SK-N-SH (cell line): Measurements from ENCODE around the gene OR8B12. TPM values are rescaled to one million over a fixed set of nuclear protein-coding genes. Genes with fewer than 3 reads are reported as not detected.

Experiments used
- CTCF ChIA-PET: fragments of 300-600, 350-600 bp; formaldehyde crosslinking; extraction: SDS; loops from one replicate; lab custom pipeline; 2021; lab: Yijun Ruan, JAX
- POLR2A ChIA-PET: fragments of 350-600 bp; sonication (Branson Sonifier 250); formaldehyde crosslinking; extraction: SDS; loops from one replicate; lab custom pipeline; 2020; ENCODE audit warnings: antibody characterized with exemption, inconsistent platforms; lab: Yijun Ruan, JAX
- DNase-seq: peaks from one replicate; pipeline ENCODE4 v3.0.0; 2012
- H2AFZ ChIP-seq: fragments of 200-600 bp; sonication (generic); 2 replicates; pipeline ENCODE4 v1.8.1; 2016; ENCODE audit warnings: antibody characterized with exemption, mild to moderate bottlenecking, low read depth
- H3F3A ChIP-seq: fragments of 200-600 bp; sonication (generic); replicated peaks from 2 replicates; pipeline ENCODE3; 2016; ENCODE audit warnings: antibody characterized with exemption, mild to moderate bottlenecking; ENCODE audit not compliant: insufficient read depth
- H3K27ac ChIP-seq, 2 experiments: fragments of 200-500 bp in 1 of 2; fragments of 200-600 bp in 1 of 2; sonication (Bioruptor generic) in 1 of 2; sonication (generic), shearing (Covaris generic) in 1 of 2; 2 replicates each; pipeline versions ENCODE4 v1.5.1 to v1.6.1; 2014 to 2016; ENCODE audit warnings: low read depth in 2 of 2, inconsistent platforms in 1 of 2, low read length in 1 of 2, mild to moderate bottlenecking in 1 of 2, mixed read lengths in 1 of 2
- H3K27me3 ChIP-seq: fragments of 200-600 bp; sonication (generic), shearing (Covaris generic); 2 replicates; pipeline ENCODE4 v1.6.1; 2016; ENCODE audit warnings: mixed run types; ENCODE audit not compliant: insufficient read depth
- H3K36me3 ChIP-seq, 2 experiments: fragments of 200-500 bp in 1 of 2; fragments of 200-600 bp in 1 of 2; sonication (Bioruptor generic) in 1 of 2; sonication (generic) in 1 of 2; replicated peaks in 1 of 2; 2 replicates each; pipeline versions ENCODE3 to v1.5.1; 2014 to 2016; ENCODE audit warnings: low read length in 1 of 2, mild to moderate bottlenecking in 1 of 2; ENCODE audit not compliant: insufficient read depth in 2 of 2, control insufficient read depth in 1 of 2
- H3K4me1 ChIP-seq, 2 experiments: fragments of 200-500 bp in 1 of 2; fragments of 200-600 bp in 1 of 2; sonication (Bioruptor generic) in 1 of 2; sonication (generic), shearing (Covaris generic) in 1 of 2; 2 replicates each; pipeline versions ENCODE4 v1.5.1 to v1.6.1; 2014 to 2016; ENCODE audit warnings: low read depth in 1 of 2, low read length in 1 of 2, mixed run types in 1 of 2; ENCODE audit not compliant: insufficient read depth in 2 of 2, control insufficient read depth in 1 of 2
- H3K4me2 ChIP-seq: fragments of 200-600 bp; sonication (generic), shearing (Covaris generic); 2 replicates; pipeline ENCODE4 v1.6.1; 2017; ENCODE audit warnings: mixed run types
- H3K4me3 ChIP-seq, 2 experiments: fragments of 200-500 bp in 1 of 2; fragments of 200-600 bp in 1 of 2; sonication (Bioruptor generic) in 1 of 2; sonication (generic), shearing (Covaris generic) in 1 of 2; 2 replicates each; pipeline versions ENCODE4 v1.5.1 to v1.8.1; 2014 to 2016; ENCODE audit warnings: low read depth in 2 of 2, inconsistent platforms in 1 of 2, low read length in 1 of 2, mild to moderate bottlenecking in 1 of 2, mixed read lengths in 1 of 2, moderate library complexity in 1 of 2
- H3K79me2 ChIP-seq: fragments of 200-600 bp; sonication (generic); 2 replicates; pipeline ENCODE4 v1.8.1; 2017; ENCODE audit warnings: mild to moderate bottlenecking; ENCODE audit not compliant: insufficient read depth
- H3K9ac ChIP-seq: fragments of 200-600 bp; sonication (generic); 2 replicates; pipeline ENCODE4 v1.6.1; 2017; ENCODE audit warnings: mixed run types
- H3K9me2 ChIP-seq: fragments of 200-600 bp; sonication (generic); 2 replicates; pipeline ENCODE4 v1.6.1; 2017; ENCODE audit warnings: mixed run types
- H3K9me3 ChIP-seq: fragments of 200-600 bp; sonication (generic); 2 replicates; pipeline ENCODE4 v1.6.1; 2017; ENCODE audit warnings: mixed run types, mild to moderate bottlenecking, moderate library complexity
- H4K20me1 ChIP-seq: fragments of 200-600 bp; sonication (generic); 2 replicates; pipeline ENCODE4 v1.6.1; 2017; ENCODE audit warnings: mild to moderate bottlenecking, mixed run types; ENCODE audit not compliant: insufficient read depth
- ELF1 ChIP-seq: IDR thresholded peaks from 2 replicates; pipeline ENCODE4 v1.4.0; 2012
- EP300 ChIP-seq, 2 experiments: IDR thresholded peaks; 2 replicates each; pipeline versions ENCODE4 v1.4.0 to v1.6.1; 2012; ENCODE audit warnings: borderline replicate concordance in 1 of 2, low read depth in 1 of 2, low read length in 1 of 2
- FOSL2 ChIP-seq: IDR thresholded peaks from 2 replicates; pipeline ENCODE4 v1.4.0; 2012; ENCODE audit warnings: low read depth, mild to moderate bottlenecking, moderate library complexity, borderline replicate concordance
- FOXJ3 ChIP-seq: sonication (generic); formaldehyde crosslinking; IDR thresholded peaks from 2 replicates; pipeline ENCODE4 v1.5.1; 2020; ENCODE audit warnings: mild to moderate bottlenecking, missing genetic modification reagents
- GATA2 ChIP-seq: sonication (generic); formaldehyde crosslinking; IDR thresholded peaks from 2 replicates; pipeline ENCODE4 v1.5.0; 2020; ENCODE audit warnings: mild to moderate bottlenecking, missing genetic modification reagents
- JUND ChIP-seq: IDR thresholded peaks from 2 replicates; pipeline ENCODE4 v1.4.0; 2012
- MEF2A ChIP-seq: IDR thresholded peaks from 2 replicates; pipeline ENCODE4 v1.4.0; 2012; ENCODE audit warnings: low read depth, borderline replicate concordance
- POLR2AphosphoS5 ChIP-seq: IDR thresholded peaks from 2 replicates; pipeline ENCODE4 v1.6.1; 2012; ENCODE audit warnings: low read depth, low read length
- RAD21 ChIP-seq: IDR thresholded peaks from 2 replicates; pipeline ENCODE4 v1.6.1; 2012; ENCODE audit warnings: mild to moderate bottlenecking, low read length
- RFX5 ChIP-seq: IDR thresholded peaks from 2 replicates; pipeline ENCODE4 v1.6.1; 2012; ENCODE audit warnings: mild to moderate bottlenecking, improper control_type of control experiment, low read length
- RXRA ChIP-seq: IDR thresholded peaks from 2 replicates; pipeline ENCODE4 v1.4.0; 2012; ENCODE audit warnings: low read depth, mild to moderate bottlenecking, borderline replicate concordance
- SIN3A ChIP-seq: IDR thresholded peaks from 2 replicates; pipeline ENCODE4 v1.6.1; 2012; ENCODE audit warnings: low read depth, mild to moderate bottlenecking, low read length, moderate library complexity, borderline replicate concordance
- TAF1 ChIP-seq: IDR thresholded peaks from 2 replicates; pipeline ENCODE4 v1.6.1; 2012; ENCODE audit warnings: low read depth, mild to moderate bottlenecking, low read length, moderate library complexity, borderline replicate concordance
- WGBS: methylation state at CpG from one replicate; pipeline ENCODE4 v1.1.6; 2017; ENCODE audit warnings: low lambda C conversion rate; 5-methylcytosine and 5-hydroxymethylcytosine counted together
- polyA plus RNA-seq, 3 experiments: library from polyadenylated mRNA; depleted of rRNA; stranded (reverse); fragments of >200 nt; gene quantifications; 2 replicates each; pipeline ENCODE4 v1.2.3, GENCODE V29; 2012
- TF ChIP-seq, protein P1 (sequence below): fragments of 150-350 bp; IDR thresholded peaks from 2 replicates; pipeline ENCODE4 v1.6.1; 2017; ENCODE audit warnings: antibody characterized with exemption, low read length, low read depth, borderline replicate concordance
- TF ChIP-seq, protein P2 (sequence below): IDR thresholded peaks from 2 replicates; pipeline ENCODE4 v1.4.0; 2012; ENCODE audit warnings: low read depth, borderline replicate concordance
- TF ChIP-seq, protein P3 (sequence below): fragments of 200-600 bp; sonication (generic); IDR thresholded peaks from 2 replicates; pipeline ENCODE4 v1.6.1; 2017; ENCODE audit warnings: antibody characterized with exemption, mild to moderate bottlenecking, moderate library complexity
- TF ChIP-seq, protein P4 (sequence below): IDR thresholded peaks from 2 replicates; pipeline ENCODE4 v1.6.1; 2012; ENCODE audit warnings: mild to moderate bottlenecking, low read depth, low read length, moderate library complexity

Gene OR8B12
- polyA plus RNA-seq, 1 of the 3 experiments (the other 2 are of a cell fraction): not detected

DNA sequence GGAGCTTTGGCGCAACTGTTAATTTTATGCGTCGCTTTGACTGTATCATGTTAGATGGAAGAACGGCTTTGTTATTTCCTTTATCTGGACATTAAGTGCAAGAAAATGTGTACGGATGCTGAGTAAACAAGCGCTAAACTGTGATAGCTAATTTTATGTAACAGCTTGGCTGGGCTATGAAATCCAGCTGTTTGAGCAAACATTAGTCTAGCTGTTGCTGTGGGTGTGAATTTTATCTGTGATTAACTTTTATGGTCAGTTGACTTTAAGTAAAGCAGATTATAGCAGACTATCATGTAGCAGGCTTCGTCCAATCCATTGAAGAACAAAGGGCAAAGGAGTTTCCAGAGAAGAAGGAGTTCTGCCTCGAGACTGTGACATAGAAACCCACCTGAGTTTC is 40.3 kb upstream of the OR8B12 start:
- Histone ChIP-seq H3K27me3 (peaks cover 46% of the 10 kb centered on the region; the same call in 1 of the 2 replicates), H3K4me2 (no peak overlapping the region), H3K27ac (no peak overlapping the region), H2AFZ (no peak overlapping the region), H3K36me3 (no peaks in the 10 kb centered on the region), H4K20me1 (no peaks in the 10 kb centered on the region), H3K9me3 (no peaks in the 10 kb centered on the region), H3K9me2 (no peaks in the 10 kb centered on the region), H3K4me1 (no peaks in the 10 kb centered on the region), H3K79me2 (no peaks in the 10 kb centered on the region), H3K4me3 (no peak overlapping the region), H3K9ac (no peak overlapping the region)
- WGBS: 37% methylated on average over 8 of the region's 8 CpGs
- ChIA-PET CTCF (interaction anchor here (1.1 to 2.6 kb wide), 2 partner anchors 182 to 514 kb away, joined by 5 to 19 read pairs; no protein-coding TSS in a partner anchor), POLR2A (no interaction called here)
- DNase-seq: no peak
- no peak for TF ChIP-seq EP300 (IDR thresholded peaks at IDR 0.05; ENCODE audit: borderline replicate concordance in 1 of 2, low read depth in 1 of 2, low read length in 1 of 2)
- no peak for TF ChIP-seq FOXJ3 (CRISPR knock-in tag)
- no peak for TF ChIP-seq FOSL2
- TF ChIP-seq, protein P1, sequence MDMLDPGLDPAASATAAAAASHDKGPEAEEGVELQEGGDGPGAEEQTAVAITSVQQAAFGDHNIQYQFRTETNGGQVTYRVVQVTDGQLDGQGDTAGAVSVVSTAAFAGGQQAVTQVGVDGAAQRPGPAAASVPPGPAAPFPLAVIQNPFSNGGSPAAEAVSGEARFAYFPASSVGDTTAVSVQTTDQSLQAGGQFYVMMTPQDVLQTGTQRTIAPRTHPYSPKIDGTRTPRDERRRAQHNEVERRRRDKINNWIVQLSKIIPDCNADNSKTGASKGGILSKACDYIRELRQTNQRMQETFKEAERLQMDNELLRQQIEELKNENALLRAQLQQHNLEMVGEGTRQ: no peak
- TF ChIP-seq TAF1: no peak
- no peak for TF ChIP-seq RFX5
- TF ChIP-seq RXRA: no peak
- TF ChIP-seq, all 33 proteins: peak for 0
- no peaks in the 10 kb centered on the region for H3F3A ChIP-seq

DNA sequence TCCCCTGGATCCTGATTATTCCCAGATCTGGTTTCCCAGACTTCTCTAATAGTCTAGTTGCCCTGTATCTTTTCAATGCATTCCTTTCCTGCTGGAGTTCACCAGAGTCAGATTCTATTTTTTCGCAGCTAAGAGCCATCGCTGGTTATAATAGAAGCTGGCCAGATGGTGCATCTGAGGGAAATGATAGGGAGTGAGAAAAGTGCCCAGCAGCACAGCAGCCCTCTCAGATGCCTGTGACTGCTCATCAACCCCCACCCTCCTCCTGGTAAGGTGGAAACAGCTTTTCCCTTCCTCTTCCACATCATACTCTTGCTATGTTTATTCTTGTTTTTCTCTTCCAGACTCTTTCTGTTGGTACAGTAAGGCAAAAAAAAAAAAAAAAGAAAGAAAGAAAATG is 39.1 kb upstream of the OR8B12 start:
- no peaks in the 10 kb centered on the region for H3K9me2 ChIP-seq
- no peaks in the 10 kb centered on the region for H4K20me1 ChIP-seq
- no peaks in the 10 kb centered on the region for H3K9me3 ChIP-seq
- ChIA-PET CTCF (interaction anchor here (0.6 to 2.6 kb wide), 3 partner anchors 156 to 511 kb away, joined by 3 to 19 read pairs (median 3); no protein-coding TSS in a partner anchor), POLR2A (no interaction called here)
- H3K27ac ChIP-seq: no peak overlapping the region
- WGBS: 8% methylated on average over 2 of the region's 2 CpGs
- H3K9ac ChIP-seq: no peak overlapping the region
- H2AFZ ChIP-seq: no peak overlapping the region
- no peaks in the 10 kb centered on the region for H3K4me1 ChIP-seq
- H3F3A ChIP-seq: no peaks in the 10 kb centered on the region
- no peak overlapping the region for H3K4me2 ChIP-seq
- no peak for DNase-seq
- no peaks in the 10 kb centered on the region for H3K36me3 ChIP-seq
- peaks cover 46% of the 10 kb centered on the region; the same call in 1 of the 2 replicates for H3K27me3 ChIP-seq
- no peak overlapping the region for H3K4me3 ChIP-seq
- H3K79me2 ChIP-seq: no peaks in the 10 kb centered on the region
- TF ChIP-seq, protein P2, sequence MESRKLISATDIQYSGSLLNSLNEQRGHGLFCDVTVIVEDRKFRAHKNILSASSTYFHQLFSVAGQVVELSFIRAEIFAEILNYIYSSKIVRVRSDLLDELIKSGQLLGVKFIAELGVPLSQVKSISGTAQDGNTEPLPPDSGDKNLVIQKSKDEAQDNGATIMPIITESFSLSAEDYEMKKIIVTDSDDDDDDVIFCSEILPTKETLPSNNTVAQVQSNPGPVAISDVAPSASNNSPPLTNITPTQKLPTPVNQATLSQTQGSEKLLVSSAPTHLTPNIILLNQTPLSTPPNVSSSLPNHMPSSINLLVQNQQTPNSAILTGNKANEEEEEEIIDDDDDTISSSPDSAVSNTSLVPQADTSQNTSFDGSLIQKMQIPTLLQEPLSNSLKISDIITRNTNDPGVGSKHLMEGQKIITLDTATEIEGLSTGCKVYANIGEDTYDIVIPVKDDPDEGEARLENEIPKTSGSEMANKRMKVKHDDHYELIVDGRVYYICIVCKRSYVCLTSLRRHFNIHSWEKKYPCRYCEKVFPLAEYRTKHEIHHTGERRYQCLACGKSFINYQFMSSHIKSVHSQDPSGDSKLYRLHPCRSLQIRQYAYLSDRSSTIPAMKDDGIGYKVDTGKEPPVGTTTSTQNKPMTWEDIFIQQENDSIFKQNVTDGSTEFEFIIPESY: no peak
- TF ChIP-seq RXRA (no peak), JUND (no peak), MEF2A (no peak), RFX5 (no peak), TAF1 (no peak), SIN3A (no peak), GATA2 (CRISPR knock-in tag) (no peak), POLR2AphosphoS5 (no peak), RAD21 (no peak), ELF1 (no peak)
- TF ChIP-seq, protein P3, sequence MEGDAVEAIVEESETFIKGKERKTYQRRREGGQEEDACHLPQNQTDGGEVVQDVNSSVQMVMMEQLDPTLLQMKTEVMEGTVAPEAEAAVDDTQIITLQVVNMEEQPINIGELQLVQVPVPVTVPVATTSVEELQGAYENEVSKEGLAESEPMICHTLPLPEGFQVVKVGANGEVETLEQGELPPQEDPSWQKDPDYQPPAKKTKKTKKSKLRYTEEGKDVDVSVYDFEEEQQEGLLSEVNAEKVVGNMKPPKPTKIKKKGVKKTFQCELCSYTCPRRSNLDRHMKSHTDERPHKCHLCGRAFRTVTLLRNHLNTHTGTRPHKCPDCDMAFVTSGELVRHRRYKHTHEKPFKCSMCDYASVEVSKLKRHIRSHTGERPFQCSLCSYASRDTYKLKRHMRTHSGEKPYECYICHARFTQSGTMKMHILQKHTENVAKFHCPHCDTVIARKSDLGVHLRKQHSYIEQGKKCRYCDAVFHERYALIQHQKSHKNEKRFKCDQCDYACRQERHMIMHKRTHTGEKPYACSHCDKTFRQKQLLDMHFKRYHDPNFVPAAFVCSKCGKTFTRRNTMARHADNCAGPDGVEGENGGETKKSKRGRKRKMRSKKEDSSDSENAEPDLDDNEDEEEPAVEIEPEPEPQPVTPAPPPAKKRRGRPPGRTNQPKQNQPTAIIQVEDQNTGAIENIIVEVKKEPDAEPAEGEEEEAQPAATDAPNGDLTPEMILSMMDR: no peak
- TF ChIP-seq, protein P1: no peak
- TF ChIP-seq, protein P4, sequence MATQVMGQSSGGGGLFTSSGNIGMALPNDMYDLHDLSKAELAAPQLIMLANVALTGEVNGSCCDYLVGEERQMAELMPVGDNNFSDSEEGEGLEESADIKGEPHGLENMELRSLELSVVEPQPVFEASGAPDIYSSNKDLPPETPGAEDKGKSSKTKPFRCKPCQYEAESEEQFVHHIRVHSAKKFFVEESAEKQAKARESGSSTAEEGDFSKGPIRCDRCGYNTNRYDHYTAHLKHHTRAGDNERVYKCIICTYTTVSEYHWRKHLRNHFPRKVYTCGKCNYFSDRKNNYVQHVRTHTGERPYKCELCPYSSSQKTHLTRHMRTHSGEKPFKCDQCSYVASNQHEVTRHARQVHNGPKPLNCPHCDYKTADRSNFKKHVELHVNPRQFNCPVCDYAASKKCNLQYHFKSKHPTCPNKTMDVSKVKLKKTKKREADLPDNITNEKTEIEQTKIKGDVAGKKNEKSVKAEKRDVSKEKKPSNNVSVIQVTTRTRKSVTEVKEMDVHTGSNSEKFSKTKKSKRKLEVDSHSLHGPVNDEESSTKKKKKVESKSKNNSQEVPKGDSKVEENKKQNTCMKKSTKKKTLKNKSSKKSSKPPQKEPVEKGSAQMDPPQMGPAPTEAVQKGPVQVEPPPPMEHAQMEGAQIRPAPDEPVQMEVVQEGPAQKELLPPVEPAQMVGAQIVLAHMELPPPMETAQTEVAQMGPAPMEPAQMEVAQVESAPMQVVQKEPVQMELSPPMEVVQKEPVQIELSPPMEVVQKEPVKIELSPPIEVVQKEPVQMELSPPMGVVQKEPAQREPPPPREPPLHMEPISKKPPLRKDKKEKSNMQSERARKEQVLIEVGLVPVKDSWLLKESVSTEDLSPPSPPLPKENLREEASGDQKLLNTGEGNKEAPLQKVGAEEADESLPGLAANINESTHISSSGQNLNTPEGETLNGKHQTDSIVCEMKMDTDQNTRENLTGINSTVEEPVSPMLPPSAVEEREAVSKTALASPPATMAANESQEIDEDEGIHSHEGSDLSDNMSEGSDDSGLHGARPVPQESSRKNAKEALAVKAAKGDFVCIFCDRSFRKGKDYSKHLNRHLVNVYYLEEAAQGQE: no peak
